Gastroesophageal sphincter (tissue), 4 donors: Measurements from ENCODE around the gene RSRC1. TPM values are rescaled to one million over a fixed set of nuclear protein-coding genes. Genes with fewer than 3 reads are reported as not detected.

Experiments
- ATAC-seq: fragments of 150-250 bp; one replicate; pipeline ENCODE4 v1.9.1; 2016; ENCODE audit warnings: mild to moderate bottlenecking, moderate library complexity
- H3K27ac ChIP-seq, 4 donors: fragments of 200-600 bp; sonication (generic) in 3 of 4; 1 replicate in 3 of 4; 2 replicates in 1 of 4; pipeline ENCODE4 v1.5.1; 2016 to 2019
- H3K27me3 ChIP-seq: fragments of 200-600 bp; sonication (generic); one replicate; pipeline ENCODE4 v1.5.1; 2019
- H3K36me3 ChIP-seq, 2 donors: fragments of 200-600 bp; sonication (generic); one replicate each; pipeline ENCODE4 v1.5.1; 2019; ENCODE audit warnings: control low read depth in 1 of 2
- H3K4me1 ChIP-seq, 3 donors: fragments of 200-600 bp; sonication (generic); 1 replicate in 2 of 3; 2 replicates in 1 of 3; pipeline ENCODE4 v1.5.1; 2016 to 2019; ENCODE audit warnings: control low read depth in 2 of 3
- H3K4me3 ChIP-seq, 2 donors: fragments of 200-600 bp; sonication (generic); one replicate each; pipeline ENCODE4 v1.5.1; 2019; ENCODE audit warnings: mild to moderate bottlenecking in 1 of 2, moderate library complexity in 1 of 2
- H3K9me3 ChIP-seq, 3 donors: fragments of 200-600 bp; sonication (generic); one replicate each; pipeline ENCODE4 v1.5.1; 2017 to 2019; ENCODE audit warnings: control low read depth in 2 of 3
- CTCF ChIP-seq, 4 experiments: fragments of 200-600 bp in 2 of 4; fragments of 450-650 bp in 2 of 4; sonication (generic) in 1 of 4; IDR thresholded peaks; one replicate each; pipeline ENCODE4 v1.5.1; 2017 to 2019; ENCODE audit warnings: antibody characterized with exemption in 4 of 4, mild to moderate bottlenecking in 2 of 4, moderate library complexity in 2 of 4
- EP300 ChIP-seq: sonication (generic); formaldehyde crosslinking; IDR thresholded peaks from one replicate; pipeline ENCODE4 v1.6.1; 2017; ENCODE audit warnings: antibody characterized with exemption, mild to moderate bottlenecking
- POLR2A ChIP-seq, 2 donors: fragments of 450-650 bp; IDR thresholded peaks; one replicate each; pipeline ENCODE4 v1.6.1; 2017; ENCODE audit warnings: antibody characterized with exemption in 2 of 2, mild to moderate bottlenecking in 2 of 2, moderate library complexity in 1 of 2
- POLR2AphosphoS5 ChIP-seq: sonication (generic); formaldehyde crosslinking; IDR thresholded peaks from one replicate; pipeline ENCODE4 v1.6.1; 2017; ENCODE audit warnings: antibody characterized with exemption
- WGBS, 2 donors: methylation state at CpG; one replicate each; pipeline ENCODE4 v1.1.5; 2018; ENCODE audit warnings: low coverage in 1 of 2; 5-methylcytosine and 5-hydroxymethylcytosine counted together
- total RNA-seq, 4 donors: library from RNA; depleted of rRNA; stranded (reverse); fragments of >200 nt; gene quantifications; one replicate each; pipeline ENCODE4 v1.1.0, GENCODE V29; 2016

RSRC1 gene
- total RNA-seq, 4 donors from 2014 or later: 40.6 to 66.0 (median 43.9) TPM

GRCh38 chr3:158486200-158486599 lies 376.3 kb downstream of the RSRC1 start:
- no peak for ATAC-seq
- Histone ChIP-seq H3K27me3 (no peaks in the 10 kb centered on the region), H3K9me3 (no peaks in the 10 kb centered on the region), H3K27ac (no peak overlapping the region), H3K36me3 (no peaks in the 10 kb centered on the region), H3K4me1 (no peaks in the 10 kb centered on the region), H3K4me3 (no peak overlapping the region)
- no peak for TF ChIP-seq POLR2A (IDR thresholded peaks at IDR 0.05)
- TF ChIP-seq EP300: no peak
- TF ChIP-seq POLR2AphosphoS5: no peak
- TF ChIP-seq CTCF (IDR thresholded peaks at IDR 0.05): no peak

- H3K36me3 ChIP-seq: no peaks in the 10 kb centered on the region
- no peak overlapping the region for H3K4me3 ChIP-seq
- H3K27ac ChIP-seq: no peak overlapping the region
- WGBS, 2 donors: 42 to 50% methylated on average over 2 of the region's 2 CpGs
- no peaks in the 10 kb centered on the region for H3K27me3 ChIP-seq
- ATAC-seq: no peak
- H3K4me1 ChIP-seq: no peaks in the 10 kb centered on the region
- TF ChIP-seq EP300: no peak
- TF ChIP-seq POLR2AphosphoS5: no peak
- TF ChIP-seq CTCF (IDR thresholded peaks at IDR 0.05): no peak
- no peak for TF ChIP-seq POLR2A (IDR thresholded peaks at IDR 0.05)
- H3K9me3 ChIP-seq: no peaks in the 10 kb centered on the region
Measured at GRCh38 chr3:158488670-158489069, 378.8 kb downstream of the RSRC1 start.

GRCh38 chr3:158489181-158489580 lies 379.3 kb downstream of the RSRC1 start:
- Histone ChIP-seq H3K36me3 (no peaks in the 10 kb centered on the region), H3K4me3 (no peak overlapping the region), H3K4me1 (no peaks in the 10 kb centered on the region), H3K27me3 (no peaks in the 10 kb centered on the region), H3K27ac (no peak overlapping the region), H3K9me3 (no peaks in the 10 kb centered on the region)
- no peak for ATAC-seq
- TF ChIP-seq POLR2A (IDR thresholded peaks at IDR 0.05) (no peak), POLR2AphosphoS5 (no peak), CTCF (IDR thresholded peaks at IDR 0.05) (no peak), EP300 (no peak)

GRCh38 chr3:158491968-158492367 lies 382.1 kb downstream of the RSRC1 start:
- no peaks in the 10 kb centered on the region for H3K4me1 ChIP-seq
- 90 to 100% methylated on average over 2 of the region's 2 CpGs for WGBS, 2 donors

GRCh38 chr3:158492685-158493084 lies 382.8 kb downstream of the RSRC1 start:
- no peaks in the 10 kb centered on the region for H3K4me1 ChIP-seq
- H3K27me3 ChIP-seq: no peaks in the 10 kb centered on the region
- no peak for ATAC-seq
- 57 to 58% methylated on average over 1 to 3 of the region's 3 CpGs for WGBS, 2 donors
- TF ChIP-seq POLR2A (IDR thresholded peaks at IDR 0.05): no peak
- no peak for TF ChIP-seq EP300
- TF ChIP-seq CTCF (IDR thresholded peaks at IDR 0.05): no peak
- TF ChIP-seq POLR2AphosphoS5: no peak
- H3K36me3 ChIP-seq: no peaks in the 10 kb centered on the region
- no peaks in the 10 kb centered on the region for H3K9me3 ChIP-seq
- no peak overlapping the region for H3K4me3 ChIP-seq
- H3K27ac ChIP-seq: no peak overlapping the region

More at GRCh38 chr3:158491968-158492367, 382.1 kb downstream of the RSRC1 start:
- H3K27ac ChIP-seq: no peak overlapping the region
- H3K4me3 ChIP-seq: no peak overlapping the region
- H3K36me3 ChIP-seq: no peaks in the 10 kb centered on the region
- TF ChIP-seq POLR2AphosphoS5 (no peak), POLR2A (IDR thresholded peaks at IDR 0.05) (no peak)
- H3K27me3 ChIP-seq: no peaks in the 10 kb centered on the region
- ATAC-seq: no peak
- no peaks in the 10 kb centered on the region for H3K9me3 ChIP-seq
